RKO (cell line): ENCODE data around the gene COL15A1.

Experiments used
- DNase-seq: peaks from one replicate; pipeline ENCODE4 v3.0.0-alpha.2; 2016; ENCODE audit warnings: low spot score

COL15A1 gene

GRCh38 chr9:98916660-98917059, 27.0 kb upstream of the COL15A1 start:
- no peak for DNase-seq

GRCh38 chr9:98917746-98918487, 25.8 kb upstream of the COL15A1 start:
- no peak for DNase-seq

GRCh38 chr9:98921732-98922131, 22.0 kb upstream of the COL15A1 start:
- no peak for DNase-seq

- DNase-seq, result no peak
Observed at GRCh38 chr9:98922721-98923435, 20.8 kb upstream of the COL15A1 start.

GRCh38 chr9:98923451-98924123, 20.1 kb upstream of the COL15A1 start:
- no peak for DNase-seq

- no peak for DNase-seq
Observed at GRCh38 chr9:98924946-98925820, 18.5 kb upstream of the COL15A1 start.

- no peak for DNase-seq
Observed at GRCh38 chr9:98925956-98926355, 17.8 kb upstream of the COL15A1 start.

- DNase-seq, result no peak
Observed at GRCh38 chr9:98927724-98928123, 16.0 kb upstream of the COL15A1 start.

- no peak for DNase-seq
Observed at GRCh38 chr9:98929071-98929470, 14.6 kb upstream of the COL15A1 start.

- no peak for DNase-seq
Observed at GRCh38 chr9:98929895-98930341, 13.8 kb upstream of the COL15A1 start.

GRCh38 chr9:98930792-98931191, 12.9 kb upstream of the COL15A1 start:
- DNase-seq, result no peak

GRCh38 chr9:98931600-98932389, 11.9 kb upstream of the COL15A1 start:
- no peak for DNase-seq

GRCh38 chr9:98933185-98933584, 10.5 kb upstream of the COL15A1 start:
- no peak for DNase-seq

GRCh38 chr9:98933890-98934289, 9.8 kb upstream of the COL15A1 start:
- no peak for DNase-seq

- DNase-seq, result no peak
Observed at GRCh38 chr9:98935071-98935505, 8.6 kb upstream of the COL15A1 start.

- DNase-seq, result no peak
Observed at GRCh38 chr9:98940276-98940675, 3.4 kb upstream of the COL15A1 start.

- DNase-seq, result no peak
Observed at GRCh38 chr9:98941946-98942523, 1.7 kb upstream of the COL15A1 start.

- DNase-seq, result no peak
Observed at GRCh38 chr9:98942906-98943681, 613 bp upstream of the COL15A1 start.

- no peak for DNase-seq
Observed at GRCh38 chr9:98944057-98944733, 488 bp downstream of the COL15A1 start.
